Inflammatory macrophage (primary cell): ENCODE measurements around the gene ARMC8.
A peak's percentile ranks its signal among the peaks of the same experiment; 100 is the strongest.

ENCODE experiments used
- DNase-seq, 2 donors: peaks; one replicate each; pipeline ENCODE4 v3.0.0-alpha.2; 2020 to 2022

Gene ARMC8

DNA sequence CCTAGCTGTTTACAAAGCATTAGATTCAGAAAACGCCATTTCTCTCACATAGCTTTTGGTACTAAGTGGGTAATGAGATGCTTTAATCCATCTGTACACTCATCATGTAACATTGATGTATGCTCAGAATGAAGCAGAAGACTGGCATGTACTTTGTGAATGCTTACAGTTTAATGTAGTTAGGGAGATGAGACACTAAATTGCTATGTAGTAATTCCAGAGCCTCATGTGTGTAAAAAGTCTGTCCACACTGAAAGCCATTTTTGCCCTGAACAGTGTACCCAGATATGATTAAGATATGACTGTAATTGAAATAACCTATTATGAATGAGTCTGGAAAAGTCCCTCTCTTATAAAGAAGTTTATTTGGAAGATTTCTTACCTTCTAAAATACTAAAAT, 66.5 kb downstream of the ARMC8 start:
- no peak for DNase-seq

- no peak for DNase-seq
Measured at GRCh38 chr3:138254216-138254615, 67.1 kb downstream of the ARMC8 start.

DNA sequence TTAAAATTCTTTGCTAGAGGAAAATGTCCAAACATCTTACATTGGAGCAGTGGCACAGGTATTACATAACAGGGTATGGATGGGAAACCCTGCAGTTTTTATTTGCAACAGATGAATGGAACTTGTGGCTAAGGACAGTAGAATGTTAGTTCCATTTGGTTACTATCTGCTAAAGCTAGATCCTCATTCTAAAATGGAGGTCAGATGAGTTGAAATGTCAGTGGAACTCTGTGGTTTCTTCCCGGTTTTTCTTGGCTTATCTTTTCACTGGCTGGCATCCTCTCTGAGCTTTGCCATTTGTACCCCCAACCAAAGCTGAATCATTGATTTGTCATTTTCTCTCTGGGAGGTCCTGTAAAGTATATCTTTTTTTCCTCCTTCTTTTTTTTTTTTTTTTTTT, 68.9 kb downstream of the ARMC8 start:
- no peak for DNase-seq

DNA sequence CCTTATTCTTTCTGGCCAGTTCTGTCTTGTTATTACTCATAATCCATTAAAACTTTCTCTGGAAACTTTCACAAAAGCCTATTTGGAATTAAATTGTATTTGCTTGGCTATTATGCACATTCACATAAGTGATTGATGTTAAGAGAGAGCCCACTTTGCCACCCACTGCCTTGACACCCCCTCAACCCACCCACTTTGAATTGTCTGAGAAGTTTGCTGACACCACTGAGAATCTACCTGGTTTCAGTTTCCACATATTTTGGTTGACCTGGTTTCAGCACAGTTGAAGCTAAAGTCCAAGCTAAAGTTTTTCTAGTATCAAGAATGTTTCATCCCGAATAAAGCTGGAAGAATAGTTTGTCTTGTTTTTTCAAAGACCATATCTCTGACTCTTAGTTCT, 70.9 kb downstream of the ARMC8 start:
- DNase-seq = no peak

DNA sequence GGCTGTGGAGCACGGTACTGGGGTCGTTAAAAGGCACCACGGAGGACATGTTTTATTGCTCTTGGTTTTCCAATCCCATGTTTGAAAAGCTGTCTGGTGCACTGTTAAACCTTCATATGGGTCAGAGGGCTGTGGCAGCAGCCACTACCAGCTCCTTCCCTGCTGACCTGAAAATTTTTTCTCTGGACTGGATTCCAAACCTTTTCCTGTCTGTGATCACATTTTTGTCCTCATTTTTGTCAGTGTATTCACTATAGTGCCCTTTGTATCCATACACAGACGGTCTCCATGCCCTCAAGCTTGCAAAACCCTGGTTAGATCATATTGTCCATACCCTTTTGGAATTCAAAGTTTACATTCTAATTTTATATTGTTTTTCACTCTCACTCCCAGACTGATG, 72.0 kb downstream of the ARMC8 start:
- DNase-seq = no peak

- no peak for DNase-seq
Measured at GRCh38 chr3:138260611-138261010, 73.5 kb downstream of the ARMC8 start.

DNA sequence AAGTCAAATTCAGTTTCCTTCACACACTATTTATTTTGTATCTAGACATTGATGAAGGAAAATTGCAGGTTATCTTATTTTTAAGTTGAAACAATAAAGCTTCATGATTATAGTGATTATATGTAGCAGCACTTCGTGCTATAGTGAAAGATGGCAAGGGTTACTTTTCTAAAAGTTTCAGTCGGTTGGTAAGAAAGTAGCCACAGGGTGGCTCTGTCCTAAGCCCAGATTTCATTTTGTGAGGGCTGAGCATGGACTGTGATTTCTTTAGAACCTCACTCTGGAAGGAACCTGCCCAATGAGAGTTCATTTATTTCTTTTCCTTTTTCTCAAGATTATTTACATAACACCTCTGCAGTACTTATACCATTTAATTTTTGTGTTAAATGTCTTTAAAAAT, 76.0 kb downstream of the ARMC8 start:
- DNase-seq = no peak

GRCh38 chr3:138265745-138266144, 78.6 kb downstream of the ARMC8 start:
- no peak for DNase-seq

DNA sequence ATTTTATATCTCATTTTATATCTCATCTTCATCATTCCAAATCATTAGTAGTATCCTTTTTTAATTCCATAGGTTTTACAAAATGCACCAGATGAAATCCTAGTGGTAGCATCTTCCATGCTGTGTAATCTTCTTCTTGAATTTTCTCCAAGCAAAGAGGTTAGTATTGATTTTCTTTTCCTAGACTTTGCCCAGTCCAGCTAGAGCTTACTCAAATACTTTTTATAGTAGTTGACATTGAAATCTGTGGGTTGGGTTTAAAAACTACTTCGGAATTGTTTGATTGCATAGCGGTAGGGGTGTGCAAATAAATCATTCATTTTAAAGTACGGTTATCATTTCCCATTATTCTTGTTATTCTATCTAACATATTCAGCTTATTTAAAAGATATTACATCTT, 80.0 kb downstream of the ARMC8 start:
- no peak for DNase-seq

- no peak for DNase-seq
Measured at GRCh38 chr3:138270245-138270644, 83.1 kb downstream of the ARMC8 start.

DNA sequence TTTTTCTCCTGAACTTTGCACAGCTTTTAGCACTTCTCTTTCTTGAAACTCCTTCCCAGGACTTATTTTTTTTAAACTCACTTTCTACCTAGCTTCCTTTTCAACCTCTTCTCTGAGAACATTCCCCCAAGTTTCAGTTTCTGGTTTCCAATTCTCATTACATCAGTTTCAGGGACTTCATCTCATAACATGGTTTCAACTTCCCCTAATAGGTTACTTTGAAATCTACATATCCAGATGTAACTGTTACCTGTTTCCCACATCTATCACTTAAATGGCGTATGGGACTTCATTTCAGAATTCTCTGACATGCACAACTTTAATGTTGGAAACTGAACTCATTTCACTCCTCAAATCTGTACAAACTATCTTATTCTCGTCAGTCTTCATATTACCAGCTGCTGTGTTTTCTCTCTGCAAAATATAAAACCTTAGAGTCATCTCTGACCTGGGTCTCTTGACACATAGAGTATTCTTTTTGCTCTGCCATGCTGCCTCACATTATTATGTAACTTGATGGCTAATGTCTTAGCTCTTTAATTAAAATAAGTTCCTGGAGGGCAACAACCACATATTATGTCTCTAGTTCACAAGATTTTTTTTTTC, 84.2 kb downstream of the ARMC8 start:
- DNase-seq = no peak

DNA sequence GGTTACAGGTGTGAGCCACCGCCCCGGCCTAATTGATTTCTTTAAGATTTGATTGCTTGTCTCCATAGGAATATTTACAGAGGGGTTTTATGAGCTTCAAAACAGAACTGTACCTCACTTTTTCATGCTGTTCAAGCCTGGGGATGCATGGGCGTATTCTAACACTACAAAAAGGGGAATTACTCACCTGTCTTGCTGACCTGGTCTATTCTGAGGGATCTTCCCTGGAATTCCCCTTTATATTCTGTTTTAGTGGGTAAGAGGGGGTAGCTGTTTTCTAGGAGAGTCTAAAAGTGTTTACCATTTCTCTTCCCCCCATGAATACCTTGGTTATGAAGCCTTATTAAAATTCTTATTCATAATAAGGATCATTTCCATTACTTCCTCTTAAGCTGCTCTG, 94.5 kb downstream of the ARMC8 start:
- DNase-seq = no peak

DNA sequence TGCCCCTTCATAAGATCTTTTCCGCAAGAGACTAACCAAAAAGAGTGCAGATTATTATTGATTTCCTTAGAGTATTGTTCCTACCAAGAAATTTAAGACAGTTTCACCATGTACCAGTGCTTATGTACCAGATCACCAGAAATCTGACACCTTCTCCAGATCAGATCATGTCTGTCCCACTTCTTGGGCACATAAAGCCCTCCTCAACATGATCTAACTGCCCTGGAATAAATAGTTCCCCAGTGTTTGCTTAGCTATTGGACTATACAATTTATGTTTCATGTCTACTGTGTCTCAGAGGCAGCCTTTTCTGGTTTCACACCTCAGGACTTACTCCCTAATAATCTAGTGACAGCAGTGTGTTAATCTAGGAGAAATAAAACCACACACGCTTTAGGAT, 95.7 kb downstream of the ARMC8 start:
- no peak for DNase-seq

DNA sequence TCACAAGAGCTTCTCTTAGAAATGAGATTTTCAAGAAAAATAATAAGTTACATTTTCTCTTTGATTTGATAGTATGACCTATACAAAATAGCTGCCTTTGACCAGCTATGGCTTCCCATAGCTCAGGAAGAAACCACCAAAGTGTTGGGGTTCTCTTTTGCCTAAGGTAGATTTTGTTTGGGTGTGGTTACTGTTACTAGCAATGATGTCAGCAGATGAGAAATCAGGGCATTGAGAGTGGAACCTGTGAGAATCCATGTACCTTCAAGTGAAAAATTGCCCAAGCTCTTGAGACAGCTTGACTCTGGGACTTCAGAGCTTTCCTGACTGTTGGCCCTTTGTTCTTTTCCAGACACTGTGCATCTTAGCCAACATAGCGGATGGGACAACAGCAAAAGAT, 97.0 kb downstream of the ARMC8 start:
- no peak for DNase-seq

- DNase-seq = no peak
Measured at GRCh38 chr3:138284957-138285477, 97.9 kb downstream of the ARMC8 start.

GRCh38 chr3:138289260-138289659, 102.2 kb downstream of the ARMC8 start:
- DNase-seq = no peak

DNA sequence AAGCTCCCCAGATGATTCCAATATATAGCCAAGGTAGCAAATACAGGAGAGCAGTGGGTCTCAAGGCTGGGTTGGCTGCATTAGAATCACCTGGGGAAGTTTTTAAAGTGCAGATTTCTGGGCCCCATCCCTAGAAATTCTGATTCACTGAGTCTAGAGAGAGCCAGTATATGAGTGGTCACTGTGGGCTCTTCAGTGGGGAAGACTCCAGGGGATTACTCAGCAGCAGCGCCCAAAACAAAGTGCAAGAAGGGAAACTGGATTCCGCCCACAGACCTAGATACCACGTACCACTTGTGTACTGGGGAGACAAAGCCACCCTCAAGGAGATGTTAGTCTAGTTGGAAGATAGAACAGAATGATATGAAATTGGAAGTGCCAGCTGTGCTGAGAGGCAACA, 102.6 kb downstream of the ARMC8 start:
- no peak for DNase-seq

- DNase-seq = no peak
Measured at GRCh38 chr3:138296639-138297038, 109.5 kb downstream of the ARMC8 start.

DNA sequence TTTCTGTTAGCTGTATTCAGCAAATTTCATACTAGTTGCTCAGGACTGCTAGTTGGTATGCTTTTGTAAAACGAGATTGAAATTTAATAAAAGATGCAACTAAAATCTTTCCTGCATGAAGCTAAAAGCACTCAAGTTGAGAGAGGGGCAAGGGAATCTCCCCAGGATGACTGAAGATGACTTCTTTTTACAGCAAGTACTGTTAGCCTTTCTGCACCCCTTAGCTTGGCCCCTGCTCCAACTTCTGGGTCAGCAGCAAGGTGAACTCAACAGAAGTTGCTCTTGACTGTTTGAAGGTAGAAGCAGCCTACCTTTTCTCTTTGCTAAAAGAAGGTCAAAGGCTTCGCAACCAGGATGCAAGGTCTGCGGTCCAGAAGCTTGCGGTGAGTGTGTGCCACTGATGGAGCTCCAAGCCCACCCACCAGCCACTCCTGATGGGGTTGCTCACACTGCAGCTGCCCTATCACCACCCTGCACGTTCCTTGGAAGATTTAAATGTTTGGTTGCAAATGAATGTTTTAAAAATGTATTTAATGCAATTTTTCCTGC, 110.0 kb downstream of the ARMC8 start:
- no peak for DNase-seq

- DNase-seq = no peak
Measured at GRCh38 chr3:138297876-138298275, 110.8 kb downstream of the ARMC8 start.

- DNase-seq = peak in 1 of 2 donors; percentile 5
Measured at GRCh38 chr3:138300647-138301046, 113.5 kb downstream of the ARMC8 start.

DNA sequence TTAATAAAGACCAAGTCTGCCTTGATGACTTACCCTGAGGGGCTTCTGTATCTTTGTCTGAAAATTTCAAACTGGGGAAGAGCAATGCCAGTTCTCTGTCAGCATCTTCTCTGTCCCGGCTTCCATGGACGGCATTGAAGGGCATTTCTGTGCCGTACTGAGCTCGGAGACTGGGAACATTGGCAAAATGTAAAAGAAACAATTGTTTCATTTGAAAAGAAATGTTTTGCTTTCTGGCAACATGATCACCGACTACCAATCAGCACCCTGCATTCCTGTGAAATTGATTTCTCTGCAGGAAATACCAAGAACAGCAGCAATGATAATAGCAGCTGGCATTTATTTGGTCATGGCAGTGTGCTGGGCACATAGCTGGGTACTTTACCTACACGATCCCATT, 116.4 kb downstream of the ARMC8 start:
- DNase-seq = no peak

GRCh38 chr3:138307899-138308298, 120.8 kb downstream of the ARMC8 start:
- DNase-seq = no peak

DNA sequence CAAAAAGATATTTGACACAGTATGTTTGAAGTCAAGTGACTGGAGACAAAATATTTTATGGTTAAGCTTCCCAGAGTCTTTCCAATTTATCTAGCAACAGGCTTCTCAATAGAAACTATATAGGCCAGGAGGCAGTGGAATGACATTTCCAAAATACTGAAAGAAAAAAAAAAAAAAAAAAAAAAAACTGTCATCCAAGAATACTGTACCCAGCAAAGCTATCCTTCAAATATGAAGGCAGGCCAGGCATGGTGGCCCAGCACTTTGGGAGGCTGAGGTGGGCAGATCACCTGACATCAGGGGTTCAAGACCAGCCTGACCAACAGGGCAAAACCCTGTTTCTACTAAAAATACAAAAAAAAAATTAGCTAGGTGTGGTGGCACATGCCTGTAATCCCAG, 121.7 kb downstream of the ARMC8 start:
- no peak for DNase-seq

GRCh38 chr3:138310494-138310893, 123.4 kb downstream of the ARMC8 start:
- no peak for DNase-seq
